ENCODE results near the gene GRIA1.
"Not testable (repeated sequence)": the region's sequence is repeated elsewhere in the genome, so short reads cannot be mapped to it uniquely, and the experiment has no call there.

The GRIA1 gene

DNA sequence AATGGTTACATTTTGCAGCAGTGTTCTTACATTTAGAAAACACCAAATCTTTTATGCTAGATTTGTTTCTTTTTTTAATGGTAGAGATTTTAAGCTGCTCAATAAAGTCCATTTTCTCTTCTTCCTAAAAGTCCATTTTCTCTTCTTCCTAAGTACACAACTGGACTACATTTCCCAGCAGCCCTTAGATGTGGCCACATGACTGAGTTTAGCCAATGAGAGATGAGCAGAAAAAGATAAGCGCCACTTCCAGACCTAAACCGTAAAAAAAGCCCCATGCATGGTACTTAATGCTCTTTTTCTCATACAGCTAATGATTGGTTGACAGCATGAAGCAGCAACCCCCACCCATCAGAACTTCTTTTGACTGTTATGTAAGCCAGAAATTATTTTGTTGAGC lies 341.5 kb downstream of the GRIA1 start:
- Histone ChIP-seq H3K27ac (ENCODE audit: low read depth, low read length) (no peak overlapping the region), H3K4me1 (ENCODE audit: control insufficient read depth in 1 of 2, insufficient read depth in 2 of 2, low read length in 2 of 2) (no peaks in the 10 kb centered on the region), H3K36me3 (ENCODE audit: control insufficient read depth in 1 of 2, insufficient read depth in 2 of 2, low read length in 2 of 2) (no peaks in the 10 kb centered on the region), H3K27me3 (ENCODE audit: control insufficient read depth in 1 of 2, insufficient read depth in 2 of 2, low read length in 2 of 2) (no peaks in the 10 kb centered on the region), H3K9me3 (ENCODE audit: control insufficient read depth in 1 of 2, low read length in 2 of 2) (no peaks in the 10 kb centered on the region), H3K9ac (ENCODE audit: low read depth in 1 of 2, low read length in 2 of 2) (no peak overlapping the region), H3K4me3 (ENCODE audit: low read depth in 1 of 2, low read length in 2 of 2) (no peak overlapping the region)

- Histone ChIP-seq H3K4me1 (ENCODE audit: control insufficient read depth in 1 of 2, insufficient read depth in 2 of 2, low read length in 2 of 2) (no peaks in the 10 kb centered on the region), H3K4me3 (ENCODE audit: low read depth in 1 of 2, low read length in 2 of 2) (no peak overlapping the region), H3K9ac (ENCODE audit: low read depth in 1 of 2, low read length in 2 of 2) (no peak overlapping the region), H3K27me3 (ENCODE audit: control insufficient read depth in 1 of 2, insufficient read depth in 2 of 2, low read length in 2 of 2) (no peaks in the 10 kb centered on the region), H3K9me3 (ENCODE audit: control insufficient read depth in 1 of 2, low read length in 2 of 2) (no peaks in the 10 kb centered on the region), H3K36me3 (ENCODE audit: control insufficient read depth in 1 of 2, insufficient read depth in 2 of 2, low read length in 2 of 2) (no peaks in the 10 kb centered on the region), H3K27ac (ENCODE audit: low read depth, low read length) (no peak overlapping the region)
Measured at GRCh38 chr5:153835891-153836515, 345.5 kb downstream of the GRIA1 start.

- H3K9ac ChIP-seq (ENCODE audit: low read depth in 1 of 2, low read length in 2 of 2); H3K27me3 ChIP-seq (ENCODE audit: control insufficient read depth in 1 of 2, insufficient read depth in 2 of 2, low read length in 2 of 2); H3K4me3 ChIP-seq (ENCODE audit: low read depth in 1 of 2, low read length in 2 of 2); H3K9me3 ChIP-seq (ENCODE audit: control insufficient read depth in 1 of 2, low read length in 2 of 2); H3K4me1 ChIP-seq (ENCODE audit: control insufficient read depth in 1 of 2, insufficient read depth in 2 of 2, low read length in 2 of 2); H3K36me3 ChIP-seq (ENCODE audit: control insufficient read depth in 1 of 2, insufficient read depth in 2 of 2, low read length in 2 of 2); H3K27ac ChIP-seq (ENCODE audit: low read depth, low read length): not testable (repeated sequence)
Measured at GRCh38 chr5:153849303-153850113, 359.0 kb downstream of the GRIA1 start.

DNA sequence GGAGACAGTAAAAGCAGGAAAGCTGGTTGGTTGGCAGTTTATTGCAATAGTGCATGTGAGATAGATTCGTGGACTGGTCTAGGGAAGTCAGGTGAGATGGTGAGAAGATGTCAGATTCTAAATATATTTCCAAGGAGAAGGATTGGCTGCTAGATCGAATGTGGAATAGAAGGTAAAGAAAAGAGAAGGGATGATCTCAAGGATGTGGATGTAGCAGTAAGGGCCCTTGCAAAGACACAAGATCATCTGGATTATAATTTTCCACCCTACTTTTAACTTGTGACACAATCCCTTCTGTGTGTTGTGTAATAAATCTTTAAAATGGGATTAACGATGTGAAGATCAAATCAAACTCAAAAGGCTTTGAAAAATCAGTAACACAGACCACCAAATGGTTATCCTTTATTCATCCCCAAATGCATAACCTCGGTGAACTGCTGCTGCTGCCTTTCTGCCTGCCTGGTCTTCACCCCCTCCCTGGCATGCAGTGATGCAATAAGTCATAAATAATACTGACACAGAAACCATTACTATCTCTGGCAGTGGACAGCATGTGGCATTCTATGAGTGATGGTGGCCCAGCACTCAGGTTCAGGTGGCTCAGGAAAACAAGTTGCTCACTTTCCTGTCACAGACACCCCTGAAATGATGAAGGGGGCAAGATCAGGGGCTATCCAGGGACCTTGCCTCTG lies 369.9 kb downstream of the GRIA1 start:
- Histone ChIP-seq H3K9me3 (ENCODE audit: control insufficient read depth in 1 of 2, low read length in 2 of 2) (peaks cover 0 to 3% of the 10 kb centered on the region in 2 donors), H3K4me3 (ENCODE audit: low read depth in 1 of 2, low read length in 2 of 2) (no peak overlapping the region), H3K4me1 (ENCODE audit: control insufficient read depth in 1 of 2, insufficient read depth in 2 of 2, low read length in 2 of 2) (no peaks in the 10 kb centered on the region), H3K27me3 (ENCODE audit: control insufficient read depth in 1 of 2, insufficient read depth in 2 of 2, low read length in 2 of 2) (no peaks in the 10 kb centered on the region), H3K36me3 (ENCODE audit: control insufficient read depth in 1 of 2, insufficient read depth in 2 of 2, low read length in 2 of 2) (no peaks in the 10 kb centered on the region), H3K9ac (ENCODE audit: low read depth in 1 of 2, low read length in 2 of 2) (no peak overlapping the region), H3K27ac (ENCODE audit: low read depth, low read length) (no peak overlapping the region)

- not testable (repeated sequence) for H3K9me3 ChIP-seq (ENCODE audit: control insufficient read depth in 1 of 2, low read length in 2 of 2); H3K4me3 ChIP-seq (ENCODE audit: low read depth in 1 of 2, low read length in 2 of 2); H3K4me1 ChIP-seq (ENCODE audit: control insufficient read depth in 1 of 2, insufficient read depth in 2 of 2, low read length in 2 of 2)
Measured at GRCh38 chr5:153862906-153863305, 372.4 kb downstream of the GRIA1 start.

More at GRCh38 chr5:153862906-153863305, 372.4 kb downstream of the GRIA1 start:
- H3K9ac ChIP-seq (ENCODE audit: low read depth in 1 of 2, low read length in 2 of 2); H3K36me3 ChIP-seq (ENCODE audit: control insufficient read depth in 1 of 2, insufficient read depth in 2 of 2, low read length in 2 of 2); H3K27ac ChIP-seq (ENCODE audit: low read depth, low read length); H3K27me3 ChIP-seq (ENCODE audit: control insufficient read depth in 1 of 2, insufficient read depth in 2 of 2, low read length in 2 of 2): not testable (repeated sequence)

All from duodenal mucosa (tissue), 2 donors.